CD4-positive, alpha-beta T cell treated with Interleukin-4 for 4 hours (primary cell): Measurements from ENCODE around the gene C8G.

ENCODE experiments used
- DNase-seq: peaks from one replicate; pipeline ENCODE4 v3.0.0-alpha.2; 2020

The C8G gene

DNA sequence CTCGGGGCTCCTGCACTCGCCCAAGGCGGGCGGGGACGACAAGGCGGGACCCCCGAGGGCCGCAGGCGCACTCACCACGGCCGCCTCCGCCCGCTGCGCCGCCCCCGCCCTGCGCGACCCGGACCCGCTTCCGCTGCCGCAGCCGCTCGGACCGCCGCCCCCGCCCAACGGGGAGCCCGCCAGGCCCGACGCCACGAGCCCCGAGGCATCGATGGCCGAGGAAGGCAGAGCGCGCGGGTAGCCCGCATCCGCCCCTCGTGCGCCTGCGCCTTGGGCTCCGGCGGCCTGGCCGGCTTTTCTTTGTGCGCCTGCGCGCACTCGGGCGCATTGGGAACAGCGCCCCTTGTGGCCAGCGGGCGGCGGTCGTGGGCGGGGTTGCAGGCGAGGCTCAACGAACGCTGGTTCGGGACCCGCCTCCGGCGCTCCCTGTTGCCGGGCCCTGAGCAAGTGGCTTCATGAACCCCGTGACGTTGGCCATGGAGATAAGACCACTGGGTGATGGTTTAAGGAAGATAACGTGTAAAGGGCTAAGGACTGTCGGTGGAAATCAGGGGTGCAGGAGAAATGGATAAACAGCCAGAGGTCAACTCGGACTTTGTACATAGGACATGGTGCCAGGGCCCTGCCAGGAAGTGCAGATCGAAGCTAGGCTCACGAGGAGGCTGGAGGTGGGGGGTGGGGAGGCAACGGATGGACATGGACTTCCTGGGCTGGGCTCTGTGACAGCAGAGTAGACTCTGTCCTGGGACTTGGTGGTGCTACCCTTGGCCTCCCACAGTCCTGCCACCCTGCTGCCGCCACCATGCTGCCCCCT lies at the start of gene C8G, which contains the start of gene FBXW5:
TSS of gene C8G (plus strand) at position 725 of the 814 bp plus-strand sequence. CDS start at position 803, 78 bp downstream.
TSS of gene FBXW5 (minus strand) at position 220 of the 814 bp plus-strand sequence. CDS start 655 bp downstream, outside the sequence.
- DNase-seq, result peak; percentile 92

DNA sequence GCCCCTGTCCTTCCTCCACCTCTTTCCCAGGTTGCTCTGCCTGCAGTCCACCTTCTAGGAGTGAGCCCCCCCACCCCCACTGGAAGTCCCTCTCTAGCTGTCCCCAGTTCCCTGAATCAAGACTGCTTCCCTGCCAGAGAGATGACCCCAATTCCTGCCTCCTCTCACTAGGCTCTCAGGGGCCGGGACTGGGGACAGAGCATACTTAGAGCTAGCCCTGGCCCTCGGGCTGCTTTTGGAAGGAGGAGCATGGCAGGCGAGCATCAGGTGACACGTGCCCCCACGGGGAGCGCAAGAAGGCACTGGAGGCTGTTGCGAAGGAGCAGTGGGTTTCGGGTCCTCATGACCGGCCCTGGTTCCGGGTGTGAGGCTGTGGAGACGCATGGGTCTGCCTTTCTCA lies 49.0 kb upstream of the C8G start:
- no peak for DNase-seq

DNA sequence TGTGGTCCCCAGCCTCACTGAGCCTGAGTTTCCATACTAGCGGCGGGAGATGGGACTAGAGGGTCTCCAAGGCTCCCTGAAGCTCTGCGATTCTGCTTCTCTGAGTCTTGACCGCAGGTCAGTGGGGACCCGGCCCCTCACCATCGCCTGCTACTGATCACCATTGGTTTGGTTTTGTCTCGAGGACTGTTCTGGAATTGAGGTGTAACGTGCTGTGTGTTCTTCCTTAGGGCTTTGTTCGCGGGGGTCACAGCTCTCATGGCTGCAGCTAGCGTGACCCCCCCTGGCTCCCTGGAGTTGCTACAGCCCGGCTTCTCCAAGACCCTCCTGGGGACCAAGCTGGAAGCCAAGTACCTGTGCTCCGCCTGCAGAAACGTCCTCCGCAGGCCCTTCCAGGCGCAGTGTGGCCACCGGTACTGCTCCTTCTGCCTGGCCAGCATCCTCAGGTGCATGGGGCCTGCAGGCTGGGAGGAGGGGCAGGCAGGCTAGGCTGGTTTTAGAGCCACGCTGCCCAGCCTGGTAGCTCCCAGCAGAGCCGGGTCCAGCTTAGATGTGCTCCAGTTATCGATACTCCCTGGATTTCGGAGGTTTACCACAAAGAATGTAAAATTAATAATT lies 46.5 kb upstream of the C8G start:
- no peak for DNase-seq

DNA sequence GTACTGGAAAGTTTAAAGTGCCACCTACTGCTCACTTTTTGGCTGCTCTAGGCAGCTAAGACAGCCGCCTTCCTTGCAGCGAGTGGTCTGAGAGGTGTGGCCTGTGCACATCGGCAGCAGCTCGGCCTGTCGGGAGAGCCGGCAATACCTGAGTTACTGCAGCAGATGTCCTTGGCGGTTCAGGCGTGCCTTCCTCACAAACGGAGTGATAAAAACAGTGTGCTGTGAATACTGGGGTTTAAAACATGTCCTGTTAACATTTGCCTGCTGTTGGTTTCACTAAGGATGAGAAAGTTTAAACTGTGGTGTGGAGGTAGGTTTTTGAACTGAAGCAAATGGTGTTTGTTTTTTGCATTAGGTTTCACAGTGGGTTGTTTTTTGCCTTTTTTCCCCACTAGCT lies 45.8 kb upstream of the C8G start:
- no peak for DNase-seq

DNA sequence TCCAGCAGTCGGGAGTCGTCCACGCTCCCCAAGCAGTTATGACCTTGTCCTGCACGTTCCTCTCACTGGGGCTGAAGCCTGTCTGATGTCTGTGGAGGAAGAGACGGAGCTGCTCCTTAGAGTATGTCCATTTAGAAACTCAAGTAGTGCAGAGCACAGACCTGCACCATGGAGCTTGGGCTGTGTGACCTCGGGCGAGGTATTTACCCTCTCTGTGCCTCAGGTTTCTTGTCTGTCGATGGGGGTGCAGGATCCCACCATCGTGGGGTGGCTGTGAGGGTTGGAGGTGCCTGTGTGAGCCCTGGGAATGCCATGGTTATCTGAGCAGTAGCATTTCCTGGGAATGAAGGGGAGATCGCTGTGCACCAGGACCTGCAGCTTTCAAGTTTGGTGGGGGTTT lies 44.5 kb upstream of the C8G start:
- DNase-seq, result no peak

DNA sequence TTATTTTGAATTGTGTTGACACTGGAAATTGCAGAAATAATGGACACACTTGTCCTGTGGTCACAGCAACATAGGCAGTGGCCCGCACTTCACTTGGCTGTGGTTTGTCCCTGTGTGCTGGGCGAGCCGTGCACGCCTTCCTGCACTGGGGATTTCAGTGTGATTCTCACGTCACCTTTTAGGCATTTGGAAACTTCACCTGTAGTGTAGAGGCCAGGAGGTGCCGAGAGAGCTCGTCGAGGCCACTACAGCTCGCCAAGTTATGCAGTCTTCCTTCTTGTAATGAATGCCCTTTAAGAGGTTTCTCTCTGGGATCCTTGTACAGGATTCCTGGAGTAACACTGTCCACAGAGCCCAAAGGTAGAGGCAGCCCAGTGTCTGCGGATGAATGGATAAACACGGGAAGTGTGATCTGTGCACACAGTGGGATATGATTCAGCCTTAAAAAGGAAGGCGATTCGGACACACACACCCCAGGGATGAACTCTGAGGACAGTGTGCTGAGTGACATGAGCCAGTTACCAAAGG lies 44.0 kb upstream of the C8G start:
- DNase-seq, result no peak

DNA sequence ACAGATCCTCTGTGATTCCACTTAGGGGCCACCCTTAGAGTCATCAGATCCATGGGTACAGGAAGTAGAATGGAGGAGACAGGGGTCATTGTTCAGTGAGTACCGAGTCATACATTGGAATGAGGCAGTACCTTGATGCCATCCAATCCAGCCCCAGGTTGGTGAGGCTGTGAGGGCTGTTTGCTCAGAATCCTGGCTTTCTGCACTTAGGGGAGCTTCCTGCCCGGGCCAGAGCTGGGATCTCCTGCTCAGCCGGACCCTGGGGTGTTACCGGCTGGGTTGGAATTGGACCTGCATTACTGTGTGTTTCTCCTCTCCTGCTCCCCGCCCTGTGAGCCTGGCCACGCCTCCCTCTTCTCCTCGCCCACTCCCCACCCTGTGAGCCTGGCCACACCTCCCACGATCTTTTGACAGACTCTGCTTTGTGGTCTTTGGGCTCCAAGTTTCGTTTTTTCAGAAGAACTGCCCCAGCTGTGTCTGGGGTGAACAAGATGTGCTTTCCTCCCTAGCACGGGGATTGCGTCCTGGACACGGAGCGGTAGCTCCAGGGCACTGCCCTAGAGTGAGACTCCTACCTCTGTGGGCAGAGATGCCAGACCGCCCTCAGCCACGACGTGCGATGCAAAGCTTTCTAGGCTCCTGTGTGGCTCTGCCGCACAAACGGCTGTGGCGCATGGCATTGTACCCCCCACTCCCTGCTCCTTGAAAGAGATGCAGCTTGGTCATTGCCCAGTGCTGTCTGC lies 43.4 kb upstream of the C8G start:
- DNase-seq, result peak; percentile 84

DNA sequence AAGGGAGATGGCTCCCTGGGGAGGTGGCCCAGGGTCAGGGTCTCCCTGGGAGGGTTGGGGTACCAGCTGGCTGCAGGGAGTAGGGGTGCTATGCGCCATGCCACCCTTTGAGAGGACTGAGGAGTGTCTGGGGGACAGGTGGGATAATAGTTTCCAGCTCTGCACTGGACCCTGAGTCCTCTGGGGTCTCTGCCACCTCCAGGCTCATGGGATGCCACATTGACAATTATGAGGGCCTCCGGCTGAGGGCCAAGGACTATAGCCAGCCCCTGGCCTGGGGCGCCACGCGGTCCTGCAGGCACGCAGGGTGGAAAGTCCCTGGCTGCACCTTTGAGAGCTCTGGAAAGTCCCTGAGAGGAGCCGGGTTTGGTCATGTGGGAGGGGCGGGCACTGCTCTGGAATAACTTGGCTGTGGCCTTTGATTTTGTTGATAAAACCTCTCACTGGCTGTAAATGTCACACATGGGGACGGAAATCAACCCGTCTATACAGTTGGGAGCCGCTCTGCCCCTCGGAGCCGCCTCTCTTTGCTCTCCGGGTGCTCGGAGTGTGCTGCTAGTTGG lies 42.7 kb upstream of the C8G start:
- DNase-seq, result peak; percentile 95

DNA sequence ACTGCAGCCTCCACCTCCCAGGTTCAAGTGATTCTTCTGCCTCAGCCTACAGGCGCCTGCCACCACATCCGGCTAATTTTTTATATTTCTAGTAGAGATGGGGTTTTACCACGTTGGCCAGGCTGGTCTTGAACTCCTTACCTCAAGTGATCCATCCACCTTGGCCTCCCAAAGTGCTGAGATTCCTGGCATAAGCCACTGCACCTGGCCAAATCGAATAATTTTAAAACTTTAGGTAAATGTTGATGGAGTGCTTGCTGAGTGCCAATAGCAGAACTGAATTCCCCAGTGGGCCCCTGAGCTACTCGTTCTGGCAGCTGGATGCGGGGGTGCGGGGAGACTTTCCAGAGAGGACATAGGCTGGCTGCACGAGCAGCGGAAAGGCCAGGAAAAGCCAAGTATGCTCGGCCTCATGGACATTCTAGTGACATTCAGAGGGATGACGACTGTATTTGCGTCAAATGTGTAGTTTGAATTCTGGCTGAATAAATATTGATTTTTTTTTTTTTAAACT lies 41.9 kb upstream of the C8G start:
- peak; percentile 47 for DNase-seq

DNA sequence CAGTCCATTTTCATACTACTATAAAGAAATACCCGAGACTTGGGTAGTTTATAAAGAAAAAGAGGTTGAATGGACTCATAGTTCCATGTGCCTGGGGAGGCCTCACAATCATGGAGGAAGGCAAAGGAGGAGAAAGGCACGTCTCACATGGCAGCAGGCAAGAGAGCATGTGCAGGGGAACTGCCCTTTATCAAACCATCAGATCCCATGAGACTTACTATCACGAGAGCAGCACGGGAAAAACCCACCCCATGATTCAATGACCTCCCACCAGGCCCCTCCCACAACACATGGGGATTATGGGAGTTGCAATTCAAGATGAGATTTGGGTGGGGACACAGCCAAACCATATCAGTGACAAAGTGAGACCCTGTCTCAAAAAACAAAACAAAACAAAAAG lies 38.8 kb upstream of the C8G start:
- no peak for DNase-seq

DNA sequence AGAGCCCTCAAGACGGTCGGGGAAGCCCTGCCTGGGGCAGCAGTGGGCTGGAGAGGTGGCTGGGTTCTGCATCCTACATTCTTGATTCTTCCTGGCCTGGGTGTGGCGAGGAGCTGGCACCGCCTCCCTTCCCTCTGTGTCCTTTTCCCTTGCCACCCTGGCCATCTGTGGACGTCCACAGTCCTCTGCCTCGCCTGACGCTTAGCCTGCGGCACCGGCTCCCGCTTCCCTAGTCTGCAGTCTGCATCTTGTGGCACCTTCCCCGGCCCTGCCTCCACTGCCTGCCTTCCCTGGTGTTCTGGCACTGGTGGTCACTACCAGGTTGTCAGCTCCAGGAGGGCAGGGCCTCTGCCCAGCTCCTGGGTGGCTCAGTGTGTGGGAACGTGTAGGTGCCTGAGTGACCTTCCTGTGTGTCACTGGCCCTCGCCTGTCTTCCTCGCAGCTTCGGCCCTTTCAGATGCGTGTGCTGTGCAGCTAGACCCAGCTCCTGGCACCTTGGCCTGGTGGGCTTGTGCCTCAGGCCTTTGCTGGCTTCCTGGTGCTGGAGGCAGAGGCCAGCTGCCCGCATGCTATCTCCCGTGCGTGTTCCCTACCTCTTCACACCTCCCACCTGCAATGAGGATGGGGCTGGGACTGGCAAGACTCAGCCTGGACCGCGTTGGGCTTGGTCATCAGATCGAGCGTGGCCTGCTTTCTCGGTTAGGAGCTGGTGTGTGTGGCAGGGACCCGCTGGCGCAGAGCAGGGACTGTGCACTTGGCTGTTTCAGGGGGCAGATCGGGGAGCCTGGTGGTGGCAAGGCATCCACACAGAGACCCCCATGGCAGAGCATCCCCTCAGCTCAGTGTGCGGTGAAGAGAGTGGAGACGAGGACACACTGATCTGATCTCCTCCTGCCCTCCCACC lies 37.8 kb upstream of the C8G start:
- no peak for DNase-seq

DNA sequence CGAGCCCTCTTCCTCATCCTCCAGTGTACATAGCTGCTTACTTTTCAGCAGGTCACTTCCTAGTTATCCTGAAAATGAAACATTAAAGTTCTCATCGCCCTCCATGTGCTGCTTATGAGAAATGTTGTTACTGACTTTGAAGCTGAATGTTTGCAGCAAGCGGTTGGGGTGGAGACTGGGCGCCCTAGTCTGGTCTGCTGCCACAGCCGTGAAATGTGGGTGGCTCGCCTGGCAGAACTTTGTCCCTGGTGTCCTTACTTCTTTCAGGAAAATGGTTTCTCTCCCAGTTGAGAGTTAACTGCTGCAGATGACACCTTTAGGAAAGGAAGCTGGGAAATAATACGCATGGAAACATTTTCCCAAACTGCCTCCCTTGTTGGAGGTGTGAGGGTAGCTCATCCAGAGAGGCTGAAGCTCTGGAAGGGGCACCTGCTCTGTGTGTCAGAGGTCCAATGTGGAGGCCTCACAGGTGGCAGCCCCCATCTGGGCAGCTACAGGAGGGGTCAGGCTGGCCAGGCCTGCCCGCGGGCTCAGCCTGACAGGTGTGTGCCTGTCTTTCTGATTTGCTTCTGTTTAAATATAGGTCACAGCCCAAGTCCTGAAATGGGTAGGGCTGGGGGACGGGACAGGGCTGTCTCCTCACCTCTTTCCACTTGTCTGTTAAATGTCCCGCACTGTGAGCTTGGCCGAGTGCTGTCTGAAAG lies 34.7 kb upstream of the C8G start:
- DNase-seq, result no peak

DNA sequence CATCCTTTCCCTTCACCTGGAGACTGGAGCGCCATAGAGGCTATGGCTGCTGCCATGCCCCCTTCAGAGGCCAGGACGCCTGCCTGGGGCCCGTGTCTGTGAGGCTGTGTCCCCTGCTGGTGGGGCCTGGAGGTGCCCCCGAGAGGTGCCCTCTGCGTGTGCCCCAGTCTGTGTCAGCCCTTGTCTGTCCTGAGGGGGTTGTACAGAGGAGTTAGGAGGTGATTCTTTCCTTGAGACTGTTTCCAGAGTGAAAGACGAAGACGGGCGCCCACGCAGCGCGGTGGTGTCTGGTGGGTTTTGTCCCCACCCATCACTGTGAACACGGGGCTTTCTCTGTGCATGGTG lies 34.2 kb upstream of the C8G start:
- no peak for DNase-seq

DNA sequence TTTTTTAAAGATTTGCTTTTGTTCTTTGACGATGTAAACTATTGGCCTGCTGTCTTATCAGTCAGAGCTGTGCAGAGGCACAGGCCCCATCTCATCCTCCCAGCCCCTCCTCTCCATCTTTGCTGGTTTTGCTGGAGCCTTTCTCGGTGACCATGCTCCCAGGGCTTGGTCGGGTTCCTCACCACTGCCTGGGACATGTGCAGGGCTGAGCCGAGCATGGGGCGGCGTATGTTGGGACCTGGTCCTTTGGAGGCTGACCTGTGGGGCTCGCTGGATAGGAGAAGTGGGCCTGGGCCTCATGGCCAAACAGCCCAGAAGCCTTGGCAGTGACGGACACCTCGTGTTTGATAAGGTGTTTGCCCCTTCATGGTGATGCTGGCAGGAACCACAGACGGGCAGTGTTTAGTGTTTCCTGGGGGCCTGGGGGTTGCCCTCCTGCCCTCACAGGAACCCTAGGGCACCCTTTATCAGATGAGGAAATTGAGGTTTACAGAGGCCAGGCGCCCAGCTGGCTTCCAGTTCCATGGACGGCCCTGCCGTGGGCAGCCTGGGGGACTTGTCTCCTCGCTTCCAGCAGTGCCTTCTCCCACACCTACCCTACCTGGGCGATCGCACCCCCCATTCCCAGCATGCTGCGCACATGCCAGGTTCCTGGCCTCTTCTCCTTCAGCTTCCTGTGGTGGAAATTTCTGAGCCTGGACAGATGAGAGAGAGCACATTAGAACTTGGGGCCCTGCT lies 31.2 kb upstream of the C8G start:
- DNase-seq, result no peak

DNA sequence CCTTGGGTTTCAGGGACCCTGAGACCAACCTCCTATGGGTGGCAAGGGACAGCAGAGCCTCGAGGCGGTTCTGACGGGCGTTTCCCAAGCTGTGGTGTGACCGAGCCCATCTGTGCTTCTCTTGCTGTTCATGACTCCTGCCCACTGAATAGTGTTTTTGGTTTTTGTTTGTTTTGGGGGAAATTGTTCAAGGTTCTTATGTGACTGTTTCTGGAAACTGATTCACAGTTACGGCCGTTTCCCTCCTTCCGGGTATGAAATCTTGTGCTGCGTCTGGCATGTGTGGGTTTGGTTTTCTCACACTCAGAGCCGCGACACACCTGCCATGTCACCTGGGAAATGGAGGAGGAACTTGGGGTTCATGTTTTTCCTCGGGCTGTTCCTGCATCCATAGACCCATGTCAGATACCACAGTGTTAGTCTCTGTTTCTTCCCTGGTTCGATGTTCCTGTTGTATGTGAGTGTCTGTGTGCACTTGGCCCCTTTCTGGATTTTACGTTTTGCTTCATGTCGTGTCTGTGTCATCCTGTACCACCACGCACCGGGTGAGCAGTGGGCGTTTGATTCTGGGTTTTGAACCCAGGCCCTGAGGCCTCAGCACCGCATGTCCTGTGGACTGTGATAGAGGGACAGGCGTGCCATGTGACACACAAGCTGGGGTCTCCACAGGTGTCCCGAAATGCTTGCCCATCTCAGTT lies 29.3 kb upstream of the C8G start:
- no peak for DNase-seq

DNA sequence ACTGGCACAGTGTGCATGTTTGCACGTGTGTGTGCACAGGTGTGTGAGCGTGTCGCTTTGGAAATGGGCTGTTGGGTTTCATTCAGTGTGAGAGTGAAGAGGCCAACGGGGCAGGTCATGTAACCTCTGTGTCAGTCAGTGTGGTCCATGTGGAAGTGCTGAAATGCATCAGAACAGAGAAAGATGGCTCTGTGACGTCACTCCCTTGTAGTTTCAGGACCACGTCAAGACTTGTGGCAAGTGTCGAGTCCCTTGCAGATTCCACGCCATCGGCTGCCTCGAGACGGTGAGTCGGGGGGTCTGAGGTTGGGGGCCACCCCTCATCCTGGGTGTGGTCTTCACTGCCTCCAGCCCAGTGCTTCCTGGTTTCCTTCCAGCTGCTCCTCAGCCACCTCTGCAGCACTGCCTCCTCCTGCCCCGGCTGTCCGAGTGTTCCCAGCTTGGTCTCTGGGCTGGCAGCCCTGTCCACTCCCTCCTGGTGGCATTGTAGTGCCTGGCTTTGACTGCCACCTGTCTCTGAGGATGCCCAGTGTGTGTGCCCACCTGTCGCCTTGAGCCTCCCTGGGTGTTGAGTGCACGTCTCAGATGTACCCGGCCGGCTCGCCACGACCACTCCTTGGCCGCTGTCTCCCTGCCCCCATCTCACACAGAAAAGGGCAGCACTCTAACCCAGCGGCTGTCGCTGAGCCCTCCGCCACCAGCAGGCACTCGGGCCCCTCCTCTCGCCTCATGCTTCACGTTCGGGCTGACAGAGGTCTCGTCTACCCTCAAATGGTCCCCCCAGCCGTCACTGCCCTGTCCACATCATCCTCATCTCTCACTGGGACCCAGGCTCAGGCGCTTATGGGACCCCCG lies 28.5 kb upstream of the C8G start:
- no peak for DNase-seq

DNA sequence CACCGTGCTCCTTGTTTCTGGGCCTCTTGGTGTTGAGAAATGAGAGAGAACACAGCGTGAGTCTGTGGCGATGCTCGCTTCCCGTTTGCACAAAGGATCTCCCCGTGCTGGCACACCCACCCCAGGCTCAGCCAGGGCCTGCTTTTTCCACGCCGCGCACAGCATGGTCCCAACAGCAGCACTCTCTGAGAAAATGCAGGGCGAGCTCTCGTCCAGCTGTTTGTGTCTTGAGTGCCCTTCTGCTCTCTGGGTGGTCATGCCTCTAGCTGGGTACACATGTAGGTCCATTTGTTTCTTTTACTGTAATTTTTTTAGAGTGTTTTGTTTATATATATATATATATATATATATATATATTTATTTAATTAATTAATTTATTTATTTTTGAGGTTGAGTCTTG lies 27.1 kb upstream of the C8G start:
- DNase-seq, result no peak

DNA sequence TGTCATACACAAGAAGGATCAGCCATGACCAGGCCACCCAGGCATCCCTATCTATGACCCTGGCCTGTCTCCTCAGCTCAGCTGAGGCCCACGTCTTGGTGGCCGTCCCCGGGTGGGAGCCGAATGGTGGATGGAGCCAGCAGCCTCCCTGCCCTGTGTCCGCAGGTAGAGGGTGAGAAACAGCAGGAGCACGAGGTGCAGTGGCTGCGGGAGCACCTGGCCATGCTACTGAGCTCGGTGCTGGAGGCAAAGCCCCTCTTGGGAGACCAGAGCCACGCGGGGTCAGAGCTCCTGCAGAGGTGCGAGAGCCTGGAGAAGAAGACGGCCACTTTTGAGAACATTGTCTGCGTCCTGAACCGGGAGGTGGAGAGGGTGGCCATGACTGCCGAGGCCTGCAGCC lies 25.0 kb upstream of the C8G start:
- DNase-seq, result no peak

DNA sequence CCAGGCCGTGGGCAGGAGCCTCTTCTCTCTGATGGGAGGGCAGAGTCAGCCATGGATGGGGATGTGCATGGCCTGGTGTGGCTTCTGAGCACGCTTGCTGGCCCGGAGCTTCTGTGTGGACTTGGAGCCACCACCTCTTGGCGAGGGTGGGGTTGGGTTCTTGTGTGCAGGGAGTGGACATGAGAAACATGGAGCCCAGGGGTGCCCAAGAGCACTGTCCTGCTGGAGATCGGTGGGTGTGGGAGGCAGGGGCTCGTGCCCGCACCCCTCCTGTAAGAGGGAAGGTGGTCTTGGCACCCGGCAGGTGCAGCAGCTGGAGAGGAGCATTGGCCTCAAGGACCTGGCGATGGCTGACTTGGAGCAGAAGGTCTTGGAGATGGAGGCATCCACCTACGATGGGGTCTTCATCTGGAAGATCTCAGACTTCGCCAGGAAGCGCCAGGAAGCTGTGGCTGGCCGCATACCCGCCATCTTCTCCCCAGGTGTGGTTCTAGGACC lies 24.3 kb upstream of the C8G start:
- DNase-seq, result no peak
